Right atrium auricular region (tissue), 2 donors: ENCODE data around the gene TMEM154. TPM values are rescaled to one million over a fixed set of nuclear protein-coding genes. Genes with fewer than 3 reads are reported as not detected.

Experiments used
- DNase-seq: peaks from one replicate; pipeline ENCODE4 v3.0.0-alpha.2; 2019; ENCODE audit warnings: low spot score
- H3K27ac ChIP-seq, 2 donors: fragments of 200-600 bp; sonication (generic); 1 replicate in 1 of 2; 2 replicates in 1 of 2; pipeline ENCODE4 v1.5.1; 2016 to 2019
- H3K27me3 ChIP-seq, 2 donors: fragments of 200-600 bp; sonication (generic); one replicate each; pipeline versions ENCODE4 v1.5.1 to v1.6.0; 2017 to 2019
- H3K36me3 ChIP-seq: fragments of 200-600 bp; sonication (generic); one replicate; pipeline ENCODE4 v1.5.1; 2016
- H3K4me1 ChIP-seq, 2 donors: fragments of 200-600 bp; sonication (generic); one replicate each; pipeline versions ENCODE4 v1.5.1 to v1.6.0; 2017 to 2019
- H3K4me3 ChIP-seq, 2 donors: fragments of 200-600 bp; sonication (generic); 1 replicate in 1 of 2; 2 replicates in 1 of 2; pipeline ENCODE4 v1.5.1; 2017 to 2019; ENCODE audit warnings: mild to moderate bottlenecking in 1 of 2, moderate library complexity in 1 of 2
- H3K9me3 ChIP-seq, 2 donors: fragments of 200-600 bp; sonication (generic); one replicate each; pipeline ENCODE4 v1.5.1; 2019
- CTCF ChIP-seq, 2 donors: fragments of 200-600 bp; sonication (generic); IDR thresholded peaks; one replicate each; pipeline ENCODE4 v1.5.1; 2019; ENCODE audit warnings: antibody characterized with exemption in 2 of 2
- total RNA-seq, 2 donors: library from RNA; depleted of rRNA; stranded (reverse); fragments of >200 nt; gene quantifications; one replicate each; pipeline ENCODE4 v1.1.0, GENCODE V29; 2016

Gene TMEM154
- total RNA-seq, 2 donors from 2014 or later = 1.4 to 2.0 TPM

- no peak for TF ChIP-seq CTCF (IDR thresholded peaks at IDR 0.05)
- Histone ChIP-seq H3K36me3 (no peaks in the 10 kb centered on the region), H3K4me3 (no peak overlapping the region), H3K4me1 (no peaks in the 10 kb centered on the region), H3K27ac (no peak overlapping the region), H3K27me3 (no peaks in the 10 kb centered on the region), H3K9me3 (no peaks in the 10 kb centered on the region)
- no peak for DNase-seq
These were observed 107.2 kb downstream of the TMEM154 start for GRCh38 chr4:152572417-152573086.

GRCh38 chr4:152571770-152572169 is 108.0 kb downstream of the TMEM154 start:
- TF ChIP-seq CTCF (IDR thresholded peaks at IDR 0.05) = no peak
- no peaks in the 10 kb centered on the region for H3K9me3 ChIP-seq
- H3K4me3 ChIP-seq = no peak overlapping the region
- no peaks in the 10 kb centered on the region for H3K36me3 ChIP-seq
- H3K4me1 ChIP-seq = no peaks in the 10 kb centered on the region
- no peak for DNase-seq
- H3K27me3 ChIP-seq = no peaks in the 10 kb centered on the region
- H3K27ac ChIP-seq = no peak overlapping the region

GRCh38 chr4:152571296-152571695 is 108.5 kb downstream of the TMEM154 start:
- no peak for DNase-seq
- TF ChIP-seq CTCF (IDR thresholded peaks at IDR 0.05) = no peak
- Histone ChIP-seq H3K4me1 (no peaks in the 10 kb centered on the region), H3K36me3 (no peaks in the 10 kb centered on the region), H3K4me3 (no peak overlapping the region), H3K27ac (no peak overlapping the region), H3K27me3 (no peaks in the 10 kb centered on the region), H3K9me3 (no peaks in the 10 kb centered on the region)

Other genes with a start within 250 kb of the TMEM154 start
- 10 to 100 TPM; 39.9 to 49.4 TPM for gene FBXW7, start 143.9 kb downstream of the TMEM154 start, total RNA-seq
- gene TIGD4, start 99.7 kb upstream of the TMEM154 start, total RNA-seq = under 1 TPM in 1 of 2 donors, not detected in 1; 0.28 TPM
- gene ARFIP1, start 100.0 kb upstream of the TMEM154 start, total RNA-seq = 10 to 100 TPM; 10.9 to 12.4 TPM